HEK293 (cell line): ENCODE measurements around the gene ABHD16B.

ENCODE experiments used
- BCL11A ChIP-seq: fragments of 450-650 bp; formaldehyde crosslinking; IDR thresholded peaks from 2 replicates; pipeline ENCODE4 v1.5.1; 2016; ENCODE audit warnings: low read depth, missing biosample characterization, missing genetic modification characterization
- SCRT2 ChIP-seq: fragments of 450-650 bp; formaldehyde crosslinking; IDR thresholded peaks from 2 replicates; pipeline ENCODE4 v1.5.1; 2016; ENCODE audit warnings: missing biosample characterization, missing genetic modification characterization
- ZBTB7A ChIP-seq: fragments of 450-650 bp; formaldehyde crosslinking; IDR thresholded peaks from 2 replicates; pipeline ENCODE4 v1.5.1; 2016; ENCODE audit warnings: low read depth, missing biosample characterization, missing genetic modification characterization
- ZNF24 ChIP-seq: fragments of 450-650 bp; formaldehyde crosslinking; IDR thresholded peaks from 2 replicates; pipeline ENCODE4 v1.5.1; 2016; ENCODE audit warnings: missing biosample characterization, missing genetic modification characterization
- ZNF248 ChIP-seq: fragments of 450-650 bp; formaldehyde crosslinking; IDR thresholded peaks from 2 replicates; pipeline ENCODE4 v1.5.1; 2017; ENCODE audit warnings: missing biosample characterization, missing genetic modification characterization
- ZNF549 ChIP-seq: fragments of 450-650 bp; IDR thresholded peaks from 2 replicates; pipeline ENCODE4 v1.5.1; 2018; ENCODE audit warnings: missing biosample characterization, missing genetic modification characterization, mild to moderate bottlenecking, inconsistent platforms, moderate library complexity
- ZNF660 ChIP-seq: fragments of 450-650 bp; IDR thresholded peaks from 2 replicates; pipeline ENCODE4 v1.5.1; 2018; ENCODE audit warnings: missing biosample characterization, mild to moderate bottlenecking, missing genetic modification characterization
- ZNF777 ChIP-seq: fragments of 450-650 bp; formaldehyde crosslinking; IDR thresholded peaks from 2 replicates; pipeline ENCODE4 v1.5.1; 2017; ENCODE audit warnings: missing biosample characterization, missing genetic modification characterization, borderline replicate concordance
- TF ChIP-seq, protein P1 (sequence below): fragments of 450-650 bp; formaldehyde crosslinking; IDR thresholded peaks from 2 replicates; pipeline ENCODE4 v1.5.1; 2017; ENCODE audit warnings: missing biosample characterization, mild to moderate bottlenecking, missing genetic modification characterization, moderate library complexity
- TF ChIP-seq, protein P2 (sequence below): fragments of 450-650 bp; formaldehyde crosslinking; IDR thresholded peaks from 2 replicates; pipeline ENCODE4 v1.5.1; 2016; ENCODE audit warnings: missing biosample characterization, missing genetic modification characterization
- TF ChIP-seq, protein P3 (sequence below): fragments of 450-650 bp; formaldehyde crosslinking; IDR thresholded peaks from 2 replicates; pipeline ENCODE4 v1.5.1; 2016; ENCODE audit warnings: missing biosample characterization, missing genetic modification characterization
- TF ChIP-seq, protein P4 (sequence below): fragments of 450-650 bp; formaldehyde crosslinking; IDR thresholded peaks from 2 replicates; pipeline ENCODE4 v1.5.1; 2016; ENCODE audit warnings: missing biosample characterization, missing genetic modification characterization
- TF ChIP-seq, protein P5 (sequence below): fragments of 450-650 bp; IDR thresholded peaks from 2 replicates; pipeline ENCODE4 v1.5.1; 2018; ENCODE audit warnings: missing biosample characterization, mild to moderate bottlenecking, missing genetic modification characterization

DNA sequence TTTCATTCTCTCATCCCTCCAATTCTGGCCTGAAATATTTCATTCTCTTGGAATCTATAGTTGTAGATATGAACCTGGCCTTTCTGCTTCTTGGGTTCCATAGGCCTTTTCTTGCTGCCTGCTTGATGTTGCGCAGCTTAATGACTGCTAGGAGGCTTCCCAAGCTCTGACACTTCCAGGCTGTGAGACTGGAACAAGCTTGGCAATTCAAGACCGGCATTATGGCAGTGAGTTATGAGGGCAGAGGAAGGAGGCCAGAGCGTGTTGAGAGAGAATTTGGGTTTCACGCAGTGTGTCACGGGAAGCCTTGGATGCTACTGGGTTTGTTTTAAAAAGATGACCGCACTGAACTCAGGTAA is 32.7 kb downstream of the ABHD16B start:
- TF ChIP-seq ZNF24 (tag by site-specific recombination) (no peak), BCL11A (no peak), ZNF549 (tag by site-specific recombination) (no peak), ZBTB7A (tag by site-specific recombination) (no peak), SCRT2 (tag by site-specific recombination) (no peak), ZNF660 (tag by site-specific recombination) (no peak), ZNF248 (tag by site-specific recombination) (no peak), ZNF777 (tag by site-specific recombination) (no peak)
- TF ChIP-seq, protein P1, sequence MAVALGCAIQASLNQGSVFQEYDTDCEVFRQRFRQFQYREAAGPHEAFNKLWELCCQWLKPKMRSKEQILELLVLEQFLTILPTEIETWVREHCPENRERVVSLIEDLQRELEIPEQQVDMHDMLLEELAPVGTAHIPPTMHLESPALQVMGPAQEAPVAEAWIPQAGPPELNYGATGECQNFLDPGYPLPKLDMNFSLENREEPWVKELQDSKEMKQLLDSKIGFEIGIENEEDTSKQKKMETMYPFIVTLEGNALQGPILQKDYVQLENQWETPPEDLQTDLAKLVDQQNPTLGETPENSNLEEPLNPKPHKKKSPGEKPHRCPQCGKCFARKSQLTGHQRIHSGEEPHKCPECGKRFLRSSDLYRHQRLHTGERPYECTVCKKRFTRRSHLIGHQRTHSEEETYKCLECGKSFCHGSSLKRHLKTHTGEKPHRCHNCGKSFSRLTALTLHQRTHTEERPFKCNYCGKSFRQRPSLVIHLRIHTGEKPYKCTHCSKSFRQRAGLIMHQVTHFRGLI (tag by site-specific recombination), result no peak
- TF ChIP-seq, protein P2, sequence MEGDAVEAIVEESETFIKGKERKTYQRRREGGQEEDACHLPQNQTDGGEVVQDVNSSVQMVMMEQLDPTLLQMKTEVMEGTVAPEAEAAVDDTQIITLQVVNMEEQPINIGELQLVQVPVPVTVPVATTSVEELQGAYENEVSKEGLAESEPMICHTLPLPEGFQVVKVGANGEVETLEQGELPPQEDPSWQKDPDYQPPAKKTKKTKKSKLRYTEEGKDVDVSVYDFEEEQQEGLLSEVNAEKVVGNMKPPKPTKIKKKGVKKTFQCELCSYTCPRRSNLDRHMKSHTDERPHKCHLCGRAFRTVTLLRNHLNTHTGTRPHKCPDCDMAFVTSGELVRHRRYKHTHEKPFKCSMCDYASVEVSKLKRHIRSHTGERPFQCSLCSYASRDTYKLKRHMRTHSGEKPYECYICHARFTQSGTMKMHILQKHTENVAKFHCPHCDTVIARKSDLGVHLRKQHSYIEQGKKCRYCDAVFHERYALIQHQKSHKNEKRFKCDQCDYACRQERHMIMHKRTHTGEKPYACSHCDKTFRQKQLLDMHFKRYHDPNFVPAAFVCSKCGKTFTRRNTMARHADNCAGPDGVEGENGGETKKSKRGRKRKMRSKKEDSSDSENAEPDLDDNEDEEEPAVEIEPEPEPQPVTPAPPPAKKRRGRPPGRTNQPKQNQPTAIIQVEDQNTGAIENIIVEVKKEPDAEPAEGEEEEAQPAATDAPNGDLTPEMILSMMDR (tag by site-specific recombination), result no peak
- TF ChIP-seq, protein P3, sequence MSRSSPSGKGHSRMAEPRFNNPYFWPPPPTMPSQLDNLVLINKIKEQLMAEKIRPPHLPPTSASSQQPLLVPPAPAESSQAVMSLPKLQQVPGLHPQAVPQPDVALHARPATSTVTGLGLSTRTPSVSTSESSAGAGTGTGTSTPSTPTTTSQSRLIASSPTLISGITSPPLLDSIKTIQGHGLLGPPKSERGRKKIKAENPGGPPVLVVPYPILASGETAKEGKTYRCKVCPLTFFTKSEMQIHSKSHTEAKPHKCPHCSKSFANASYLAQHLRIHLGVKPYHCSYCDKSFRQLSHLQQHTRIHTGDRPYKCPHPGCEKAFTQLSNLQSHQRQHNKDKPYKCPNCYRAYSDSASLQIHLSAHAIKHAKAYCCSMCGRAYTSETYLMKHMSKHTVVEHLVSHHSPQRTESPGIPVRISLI (tag by site-specific recombination), result no peak
- TF ChIP-seq, protein P4, sequence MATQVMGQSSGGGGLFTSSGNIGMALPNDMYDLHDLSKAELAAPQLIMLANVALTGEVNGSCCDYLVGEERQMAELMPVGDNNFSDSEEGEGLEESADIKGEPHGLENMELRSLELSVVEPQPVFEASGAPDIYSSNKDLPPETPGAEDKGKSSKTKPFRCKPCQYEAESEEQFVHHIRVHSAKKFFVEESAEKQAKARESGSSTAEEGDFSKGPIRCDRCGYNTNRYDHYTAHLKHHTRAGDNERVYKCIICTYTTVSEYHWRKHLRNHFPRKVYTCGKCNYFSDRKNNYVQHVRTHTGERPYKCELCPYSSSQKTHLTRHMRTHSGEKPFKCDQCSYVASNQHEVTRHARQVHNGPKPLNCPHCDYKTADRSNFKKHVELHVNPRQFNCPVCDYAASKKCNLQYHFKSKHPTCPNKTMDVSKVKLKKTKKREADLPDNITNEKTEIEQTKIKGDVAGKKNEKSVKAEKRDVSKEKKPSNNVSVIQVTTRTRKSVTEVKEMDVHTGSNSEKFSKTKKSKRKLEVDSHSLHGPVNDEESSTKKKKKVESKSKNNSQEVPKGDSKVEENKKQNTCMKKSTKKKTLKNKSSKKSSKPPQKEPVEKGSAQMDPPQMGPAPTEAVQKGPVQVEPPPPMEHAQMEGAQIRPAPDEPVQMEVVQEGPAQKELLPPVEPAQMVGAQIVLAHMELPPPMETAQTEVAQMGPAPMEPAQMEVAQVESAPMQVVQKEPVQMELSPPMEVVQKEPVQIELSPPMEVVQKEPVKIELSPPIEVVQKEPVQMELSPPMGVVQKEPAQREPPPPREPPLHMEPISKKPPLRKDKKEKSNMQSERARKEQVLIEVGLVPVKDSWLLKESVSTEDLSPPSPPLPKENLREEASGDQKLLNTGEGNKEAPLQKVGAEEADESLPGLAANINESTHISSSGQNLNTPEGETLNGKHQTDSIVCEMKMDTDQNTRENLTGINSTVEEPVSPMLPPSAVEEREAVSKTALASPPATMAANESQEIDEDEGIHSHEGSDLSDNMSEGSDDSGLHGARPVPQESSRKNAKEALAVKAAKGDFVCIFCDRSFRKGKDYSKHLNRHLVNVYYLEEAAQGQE (tag by site-specific recombination), result no peak
- TF ChIP-seq, protein P5, sequence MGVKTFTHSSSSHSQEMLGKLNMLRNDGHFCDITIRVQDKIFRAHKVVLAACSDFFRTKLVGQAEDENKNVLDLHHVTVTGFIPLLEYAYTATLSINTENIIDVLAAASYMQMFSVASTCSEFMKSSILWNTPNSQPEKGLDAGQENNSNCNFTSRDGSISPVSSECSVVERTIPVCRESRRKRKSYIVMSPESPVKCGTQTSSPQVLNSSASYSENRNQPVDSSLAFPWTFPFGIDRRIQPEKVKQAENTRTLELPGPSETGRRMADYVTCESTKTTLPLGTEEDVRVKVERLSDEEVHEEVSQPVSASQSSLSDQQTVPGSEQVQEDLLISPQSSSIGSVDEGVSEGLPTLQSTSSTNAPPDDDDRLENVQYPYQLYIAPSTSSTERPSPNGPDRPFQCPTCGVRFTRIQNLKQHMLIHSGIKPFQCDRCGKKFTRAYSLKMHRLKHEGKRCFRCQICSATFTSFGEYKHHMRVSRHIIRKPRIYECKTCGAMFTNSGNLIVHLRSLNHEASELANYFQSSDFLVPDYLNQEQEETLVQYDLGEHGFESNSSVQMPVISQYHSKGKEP (tag by site-specific recombination), result no peak
